Left lobe of liver (tissue), 2 donors: ENCODE results near the gene HDGF. TPM values are rescaled to one million over a fixed set of nuclear protein-coding genes. Genes with fewer than 3 reads are reported as not detected.
"Not testable (repeated sequence)": the region's sequence is repeated elsewhere in the genome, so short reads cannot be mapped to it uniquely, and the experiment has no call there.

Experiments
- ATAC-seq: fragments of 200-7000 bp; cut with Tn5 transposase; one replicate; pipeline ENCODE4 v1.9.1; 2020; ENCODE audit warnings: mild to moderate bottlenecking, moderate library complexity
- DNase-seq: peaks from one replicate; pipeline ENCODE4 v3.0.0-alpha.2; 2020; ENCODE audit warnings: low spot score
- total RNA-seq: library from RNA; stranded (reverse); gene quantifications from one replicate; pipeline ENCODE4 v1.2.1, GENCODE V29; 2021
- donor health status: DM: no; HTN: no; CAD: no; lungs with moderate emphysema.
- donor health status: DM: no; HTN: yes; CAD: no.

Gene HDGF
- total RNA-seq, 1 donor from 2014 or later = 153 TPM

- ATAC-seq = peak; percentile 92
- DNase-seq = peak; percentile 99
These were observed 15.8 kb upstream of the HDGF start, which contains the start of gene PRCC for GRCh38 chr1:156767101-156767878. Gene PRCC (plus strand): TSS chr1:156767535. CDS start chr1:156767772, 237 bp downstream.

- peak; percentile 13 for ATAC-seq
- no peak for DNase-seq
These were observed 15.0 kb upstream of the HDGF start for GRCh38 chr1:156766298-156767100.

DNA sequence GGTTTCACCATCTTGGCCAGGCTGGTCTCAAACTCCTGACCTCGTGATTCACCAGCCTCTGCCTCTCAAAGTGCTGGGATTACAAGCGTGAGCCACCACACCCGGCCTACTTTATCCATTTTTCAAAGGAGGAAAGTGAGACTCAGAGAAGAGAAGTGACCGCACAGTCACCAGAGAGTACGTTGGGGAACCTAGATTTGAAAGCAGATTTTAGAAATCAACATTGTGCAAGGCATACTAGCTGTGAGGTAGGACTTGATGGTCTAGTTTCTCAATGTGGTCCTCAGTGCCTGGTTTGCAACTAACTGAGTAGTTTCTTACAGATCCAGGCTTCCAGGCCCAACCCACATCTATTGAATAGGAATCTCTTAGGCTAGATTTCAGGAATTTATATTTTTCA lies 14.2 kb upstream of the HDGF start:
- DNase-seq = no peak
- ATAC-seq = no peak

DNA sequence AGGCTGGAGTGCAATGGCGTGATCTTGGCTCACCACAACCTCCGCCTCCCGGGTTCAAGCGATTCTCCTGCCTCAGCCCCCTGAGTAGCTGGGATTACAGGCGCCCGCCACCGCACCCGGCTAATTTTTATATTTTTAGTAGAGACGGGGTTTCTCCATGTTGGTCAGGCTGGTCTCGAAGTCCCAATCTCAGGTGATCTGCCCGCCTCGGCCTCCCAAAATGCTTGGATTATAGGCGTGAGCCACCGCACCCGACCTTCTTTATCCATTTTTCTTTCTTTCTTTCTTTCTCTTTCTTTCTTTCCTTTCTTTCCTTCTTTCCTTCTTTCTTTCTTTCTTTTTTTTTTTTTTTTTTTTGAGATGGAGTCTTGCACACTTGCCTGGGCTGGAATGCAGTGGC lies 13.7 kb upstream of the HDGF start:
- not testable (repeated sequence) for ATAC-seq

GRCh38 chr1:156760796-156761104 lies 9.3 kb upstream of the HDGF start:
- DNase-seq (no peak), ATAC-seq (no peak)

More for the DNA sequence above, 13.7 kb upstream of the HDGF start:
- DNase-seq = not testable (repeated sequence)

GRCh38 chr1:156760092-156760795 lies 8.8 kb upstream of the HDGF start:
- ATAC-seq (no peak), DNase-seq (no peak)

- ATAC-seq, DNase-seq: not testable (repeated sequence)
These were observed 6.2 kb upstream of the HDGF start for GRCh38 chr1:156757572-156758253.

DNA sequence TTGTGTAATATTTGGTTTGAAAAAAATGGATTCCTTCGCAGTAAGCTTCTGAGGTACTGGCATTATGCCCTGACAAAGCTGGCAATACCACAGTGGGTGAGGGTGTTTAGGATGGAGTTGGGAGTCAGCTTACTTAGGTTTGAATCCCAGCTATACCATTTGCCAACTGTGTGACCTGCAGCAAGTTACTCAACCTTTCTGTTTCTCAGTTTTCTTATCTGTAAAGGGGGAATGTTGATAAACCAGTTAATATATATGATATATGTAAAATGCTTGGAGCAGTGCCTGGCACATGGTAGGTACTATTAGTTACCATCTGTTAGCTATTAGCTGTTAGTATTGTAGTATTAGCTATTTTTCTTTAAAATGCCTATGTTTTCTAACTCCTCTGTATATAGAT lies 4.9 kb upstream of the HDGF start:
- no peak for DNase-seq
- ATAC-seq = no peak

GRCh38 chr1:156755527-156755950 lies 4.1 kb upstream of the HDGF start:
- no peak for DNase-seq
- ATAC-seq = no peak

- ATAC-seq (no peak), DNase-seq (no peak)
These were observed 2.7 kb upstream of the HDGF start for GRCh38 chr1:156754219-156754618.

DNA sequence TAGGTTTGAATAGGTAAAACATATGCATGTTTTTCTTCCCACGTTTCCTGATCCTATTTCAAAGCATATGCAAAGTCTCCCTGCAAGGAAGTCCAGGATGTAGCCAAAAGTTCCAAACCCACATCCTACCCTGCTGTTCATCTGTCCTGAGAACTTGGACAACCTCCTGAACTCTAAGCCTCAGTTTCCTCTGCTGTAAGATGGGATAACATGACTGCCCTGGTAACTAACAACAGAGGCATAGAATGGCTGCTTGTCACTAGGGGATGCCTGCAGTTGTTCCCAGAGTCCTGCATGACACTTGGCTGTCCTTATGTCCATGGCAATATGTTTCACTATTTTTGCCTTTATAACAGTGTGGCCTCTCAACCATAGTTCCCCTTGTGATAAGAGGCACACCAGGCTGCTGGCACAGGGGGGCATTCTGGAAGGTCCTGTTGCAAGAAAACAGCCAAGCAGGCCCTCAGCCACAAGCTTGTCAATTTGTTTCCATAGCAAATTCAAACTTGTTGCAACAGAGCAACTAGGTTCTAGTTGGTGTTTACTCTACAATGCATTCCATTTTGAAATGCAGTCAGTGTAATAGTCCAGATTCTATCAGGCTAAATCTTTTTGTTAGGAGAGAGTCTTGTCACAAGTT lies 1.5 kb upstream of the HDGF start:
- ATAC-seq = peak; percentile 11
- DNase-seq = peak; percentile 58

DNA sequence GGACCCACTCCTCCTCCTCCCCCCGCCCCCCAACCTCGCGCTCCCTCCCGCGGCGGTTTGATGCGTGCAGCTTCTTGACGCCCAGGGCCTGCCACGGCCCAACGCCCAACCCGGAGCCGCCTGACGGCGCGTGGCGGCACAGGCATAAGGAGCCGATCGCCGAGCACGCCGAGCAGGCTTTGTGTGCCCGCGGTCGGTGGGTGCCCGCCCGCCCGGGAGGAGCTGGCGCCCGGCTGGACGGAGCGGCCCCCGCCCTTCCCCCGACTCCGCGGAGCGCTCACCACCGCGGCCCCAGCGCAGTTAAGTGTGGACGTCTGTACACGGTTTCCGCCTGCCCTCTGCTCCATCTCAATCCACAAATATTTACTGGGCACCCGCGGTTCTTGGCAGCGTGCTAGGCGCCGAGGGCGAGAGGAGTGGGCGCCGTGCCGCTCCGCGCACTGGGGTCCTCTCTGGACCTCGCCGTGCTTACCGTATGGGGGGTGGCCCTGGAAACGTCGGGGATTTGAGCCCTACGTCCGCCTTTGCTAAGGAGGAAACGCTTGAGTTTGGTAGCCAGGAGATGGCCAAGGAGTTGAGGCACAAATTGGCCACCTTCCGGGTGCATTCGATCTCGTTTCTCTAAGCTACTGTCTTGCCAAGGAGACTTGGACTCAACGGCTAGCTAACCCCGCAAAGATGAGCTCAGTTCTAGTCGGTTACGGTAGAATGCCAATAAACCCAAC lies 444 bp upstream of the HDGF start:
- DNase-seq (peak; percentile 99), ATAC-seq (peak; percentile 75)

DNA sequence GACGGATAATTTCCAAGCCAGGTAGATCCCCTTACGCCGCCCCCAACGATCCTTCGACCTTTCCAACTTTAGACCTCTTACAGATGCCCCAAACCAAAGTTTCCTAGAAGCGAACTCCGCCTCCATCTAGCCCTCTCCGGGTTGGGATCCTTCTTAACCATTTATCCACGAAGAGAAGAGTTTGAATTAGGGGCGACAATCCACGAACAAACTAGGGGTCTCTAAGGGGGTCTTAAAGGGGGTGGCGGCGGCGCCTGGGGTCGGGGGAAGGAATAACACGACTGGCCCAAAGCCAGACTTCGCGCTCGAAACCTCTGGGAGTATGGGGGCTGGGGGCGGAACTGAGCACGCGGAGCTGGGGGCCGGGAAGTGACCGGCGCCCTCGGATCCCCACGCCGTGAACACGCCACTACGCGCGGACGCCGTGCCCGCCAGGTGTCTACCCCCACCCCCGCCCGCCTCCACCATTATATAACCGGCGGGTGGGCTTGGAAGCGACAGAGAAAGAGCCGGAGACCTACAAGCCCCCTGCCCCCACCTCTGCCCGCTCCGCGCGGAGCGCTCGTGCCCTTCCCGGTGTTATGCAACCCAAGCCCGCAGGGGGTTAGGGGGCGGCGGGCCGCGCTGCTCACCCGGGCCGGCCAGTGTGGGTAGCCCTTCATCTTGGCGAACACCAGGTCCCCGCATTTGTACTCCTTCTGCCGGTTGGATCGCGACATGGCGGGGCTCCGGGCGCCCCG lies 594 bp downstream of the HDGF start:
- no peak for ATAC-seq
- DNase-seq = peak; percentile 66

- ATAC-seq (no peak), DNase-seq (peak; percentile 61)
These were observed 1.2 kb downstream of the HDGF start for GRCh38 chr1:156750191-156750672.

DNA sequence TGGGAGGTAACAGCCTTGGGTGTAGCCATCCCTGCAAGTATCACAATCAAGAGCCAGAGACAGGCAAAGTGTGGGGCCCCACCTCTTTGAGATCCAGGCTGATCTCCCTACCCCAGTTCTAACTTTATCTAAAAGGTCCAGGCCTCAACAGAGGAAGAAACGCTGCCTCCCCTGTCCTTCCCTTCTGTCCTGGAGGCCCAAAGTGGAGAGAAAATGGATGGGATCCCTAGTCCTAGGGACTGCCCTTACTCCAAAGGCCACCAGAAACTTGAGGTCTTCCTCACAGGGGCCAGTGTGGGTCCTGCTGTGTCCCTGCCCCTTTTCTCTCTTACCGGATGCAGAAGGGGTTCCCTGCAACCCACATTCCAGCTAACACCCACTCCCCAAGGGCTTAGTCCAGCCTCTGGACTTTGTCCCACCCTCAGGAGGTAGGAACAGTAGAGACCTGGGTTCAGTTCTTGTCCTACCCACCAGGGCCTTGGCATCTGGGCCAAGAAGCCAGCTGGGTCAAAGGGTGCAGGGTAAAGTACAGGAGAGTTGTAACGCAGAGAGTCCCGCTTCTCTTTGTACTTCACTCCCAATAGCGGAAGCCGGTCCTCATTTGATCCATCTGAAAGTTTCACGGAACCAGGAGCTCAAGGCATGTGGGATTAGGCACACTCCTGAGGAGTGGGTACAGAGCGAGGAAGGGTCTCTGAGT lies 1.9 kb downstream of the HDGF start:
- peak; percentile 90 for DNase-seq
- ATAC-seq = peak; percentile 50

DNA sequence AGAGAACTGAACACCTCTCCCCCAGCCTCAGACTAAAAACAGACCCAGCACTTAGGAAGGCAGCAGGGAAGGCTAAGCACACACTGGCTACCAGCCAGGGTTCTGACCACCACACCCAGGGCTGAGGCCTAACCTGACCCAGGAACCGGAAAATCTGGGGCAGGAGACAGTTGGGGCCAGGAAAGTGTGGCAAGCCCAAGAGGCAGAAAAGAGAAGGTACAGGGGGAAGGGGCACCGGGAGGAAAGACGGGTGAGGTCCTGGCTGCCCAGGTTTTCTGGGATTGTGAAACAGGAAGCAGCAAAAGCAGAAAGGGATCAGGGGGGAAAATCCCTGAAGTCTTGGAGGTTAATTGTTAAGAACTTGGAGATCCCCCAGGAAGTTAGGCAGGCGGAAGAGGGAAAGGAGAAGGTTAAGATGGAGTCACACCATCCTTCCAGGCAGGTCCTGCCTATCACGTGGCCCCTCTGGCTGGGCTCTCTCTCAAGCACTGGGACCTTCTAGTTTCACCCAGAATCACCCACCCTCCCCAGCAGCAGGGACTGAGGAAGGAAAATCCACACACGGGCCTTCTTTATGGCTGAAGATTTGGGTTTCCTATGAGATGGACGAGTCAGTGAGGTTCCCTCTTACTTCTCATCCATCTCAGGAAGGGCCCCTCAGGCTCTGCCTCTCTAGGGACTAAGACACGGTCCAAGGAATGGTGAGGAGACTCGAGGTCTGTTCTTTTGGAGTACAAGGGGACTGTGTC lies 2.6 kb downstream of the HDGF start:
- peak; percentile 69 for DNase-seq
- peak; percentile 1 for ATAC-seq
